ENCODE measurements around the gene FAM227B.
A peak's percentile ranks its signal among the peaks of the same experiment; 100 is the strongest.

FAM227B gene

DNA sequence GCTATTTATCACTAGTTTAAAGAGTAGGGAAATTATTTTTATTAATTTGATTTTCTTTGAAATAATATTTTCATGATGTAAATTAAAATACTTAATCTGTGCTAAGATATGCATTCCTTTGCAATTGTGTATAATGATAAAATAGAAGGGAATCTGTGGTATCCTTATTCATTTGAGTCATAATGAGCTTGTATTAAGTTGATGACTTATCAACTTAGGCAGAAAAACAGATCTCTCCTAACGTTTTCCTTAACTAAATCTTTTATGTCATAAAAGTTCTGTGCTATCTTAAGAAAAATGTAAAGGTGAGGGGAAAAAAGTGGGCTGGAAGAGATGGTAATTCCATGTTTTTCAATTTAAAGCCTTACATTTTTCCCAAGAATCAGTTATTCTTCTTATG is 195.7 kb downstream of the FAM227B start:
- no peak overlapping the region for H3K4me3 ChIP-seq (ENCODE audit: low read depth, low read length, poor library complexity, severe bottlenecking)

GRCh38 chr15:49423901-49424550 is 196.6 kb downstream of the FAM227B start:
- H3K9me2 ChIP-seq (ENCODE audit: low read depth, low read length), result no peaks in the 10 kb centered on the region
- H3K4me2 ChIP-seq (ENCODE audit: low read length), result no peak overlapping the region
- no peaks in the 10 kb centered on the region for H3K79me2 ChIP-seq (ENCODE audit: insufficient read depth, low read length)
- no peaks in the 10 kb centered on the region for H3K9me3 ChIP-seq (ENCODE audit: low read length)
- H3K36me3 ChIP-seq (ENCODE audit: insufficient read depth, low read length), result no peaks in the 10 kb centered on the region
- H4K20me1 ChIP-seq (ENCODE audit: insufficient read depth, low read length), result no peaks in the 10 kb centered on the region
- no peak overlapping the region for H2AFZ ChIP-seq (ENCODE audit: low read length)
- TF ChIP-seq EZH2 (IDR thresholded peaks at IDR 0.05; ENCODE audit: borderline replicate concordance, low read length) (no peak), CTCF (IDR thresholded peaks at IDR 0.05; ENCODE audit: low read length) (no peak)
- no peaks in the 10 kb centered on the region for H3K27me3 ChIP-seq (ENCODE audit: insufficient read depth, low read length)
- H3K4me3 ChIP-seq (ENCODE audit: low read depth, low read length, poor library complexity, severe bottlenecking), result no peak overlapping the region
- no peak overlapping the region for H3K9ac ChIP-seq (ENCODE audit: low read length)
- no peaks in the 10 kb centered on the region for H3K4me1 ChIP-seq (ENCODE audit: insufficient read depth, low read length, severe bottlenecking)
- H3F3A ChIP-seq (ENCODE audit: insufficient read depth, low read length), result no peaks in the 10 kb centered on the region
- no peak overlapping the region for H3K27ac ChIP-seq (ENCODE audit: low read depth, low read length, poor library complexity, severe bottlenecking)

More for the DNA sequence above, 195.7 kb downstream of the FAM227B start:
- Histone ChIP-seq H3K9me2 (ENCODE audit: low read depth, low read length) (no peaks in the 10 kb centered on the region), H3K4me2 (ENCODE audit: low read length) (no peak overlapping the region), H3K4me1 (ENCODE audit: insufficient read depth, low read length, severe bottlenecking) (no peaks in the 10 kb centered on the region), H3K27me3 (ENCODE audit: insufficient read depth, low read length) (no peaks in the 10 kb centered on the region), H3K27ac (ENCODE audit: low read depth, low read length, poor library complexity, severe bottlenecking) (no peak overlapping the region), H3F3A (ENCODE audit: insufficient read depth, low read length) (no peaks in the 10 kb centered on the region), H3K9ac (ENCODE audit: low read length) (no peak overlapping the region), H4K20me1 (ENCODE audit: insufficient read depth, low read length) (no peaks in the 10 kb centered on the region), H3K79me2 (ENCODE audit: insufficient read depth, low read length) (no peaks in the 10 kb centered on the region), H3K36me3 (ENCODE audit: insufficient read depth, low read length) (no peaks in the 10 kb centered on the region), H3K9me3 (ENCODE audit: low read length) (no peaks in the 10 kb centered on the region), H2AFZ (ENCODE audit: low read length) (no peak overlapping the region)
- no peak for TF ChIP-seq CTCF (IDR thresholded peaks at IDR 0.05; ENCODE audit: low read length)
- no peak for TF ChIP-seq EZH2 (IDR thresholded peaks at IDR 0.05; ENCODE audit: borderline replicate concordance, low read length)

DNA sequence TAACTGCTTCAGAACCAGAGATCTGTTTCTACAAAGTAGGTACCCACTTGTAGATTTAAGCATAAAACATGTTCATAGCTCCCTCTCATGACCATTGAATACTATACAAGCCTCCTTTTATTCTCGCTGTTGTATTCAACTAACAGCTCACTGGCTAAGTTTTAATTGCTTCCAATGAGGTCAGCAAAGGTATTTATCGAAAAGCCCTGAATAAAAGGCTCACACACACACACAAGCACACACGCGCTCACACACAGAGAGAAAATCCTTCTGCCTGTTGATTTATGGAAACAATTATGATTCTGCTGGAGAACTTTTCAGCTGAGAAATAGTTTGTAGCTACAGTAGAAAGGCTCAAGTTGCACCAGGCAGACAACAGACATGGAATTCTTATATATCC is 197.6 kb downstream of the FAM227B start, which contains the start of gene FGF7:
TSS of gene FGF7 (plus strand) at position 222 of the 400 bp plus-strand sequence. CDS start 1,056 bp downstream, outside the sequence.
- Histone ChIP-seq H3F3A (ENCODE audit: insufficient read depth, low read length) (no peaks in the 10 kb centered on the region), H3K27me3 (ENCODE audit: insufficient read depth, low read length) (no peaks in the 10 kb centered on the region), H2AFZ (ENCODE audit: low read length) (no peak within 1 kb of the TSS; the same call in 1 of the 2 replicates), H3K9ac (ENCODE audit: low read length) (no peak within 1 kb of the TSS), H3K4me3 (ENCODE audit: low read depth, low read length, poor library complexity, severe bottlenecking) (no peak within 1 kb of the TSS), H4K20me1 (ENCODE audit: insufficient read depth, low read length) (no peaks in the 10 kb centered on the region), H3K9me2 (ENCODE audit: low read depth, low read length) (no peaks in the 10 kb centered on the region), H3K4me1 (ENCODE audit: insufficient read depth, low read length, severe bottlenecking) (no peaks in the 10 kb centered on the region), H3K27ac (ENCODE audit: low read depth, low read length, poor library complexity, severe bottlenecking) (no peak within 1 kb of the TSS), H3K9me3 (ENCODE audit: low read length) (no peaks in the 10 kb centered on the region), H3K4me2 (ENCODE audit: low read length) (no peak within 1 kb of the TSS), H3K79me2 (ENCODE audit: insufficient read depth, low read length) (no peaks in the 10 kb centered on the region), H3K36me3 (ENCODE audit: insufficient read depth, low read length) (no peaks in the 10 kb centered on the region)
- no peak for TF ChIP-seq EZH2 (IDR thresholded peaks at IDR 0.05; ENCODE audit: borderline replicate concordance, low read length)
- peak; percentile 12; the same call in 1 of the 2 replicates for TF ChIP-seq CTCF (IDR thresholded peaks at IDR 0.05; ENCODE audit: low read length)

Data from OCI-LY1 (cell line).